ENCODE data around the gene MAP3K7CL. TPM values are rescaled to one million over a fixed set of nuclear protein-coding genes. Genes with fewer than 3 reads are reported as not detected.

MAP3K7CL gene
- total RNA-seq, 2 donors from 2014 or later: 1.7 to 15.5 TPM

DNA sequence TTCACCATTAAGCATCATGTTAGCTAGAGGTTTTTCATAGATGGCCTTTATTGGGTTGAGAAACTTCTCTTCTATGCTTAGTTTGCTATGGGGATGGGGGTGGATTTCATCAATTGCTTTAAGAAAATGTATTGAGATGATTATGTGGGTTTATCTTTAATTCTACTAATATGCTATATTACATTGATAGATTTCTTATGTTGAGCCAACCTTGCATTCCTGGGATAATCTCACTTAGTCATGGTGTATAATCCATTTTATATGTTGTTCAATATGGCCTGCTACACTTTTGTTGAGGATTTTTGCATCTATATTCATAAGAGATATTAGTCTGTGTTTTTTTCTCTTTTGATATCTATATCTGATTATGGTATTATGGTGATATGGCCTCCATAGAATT lies 70.7 kb downstream of the MAP3K7CL start:
- Histone ChIP-seq H3K9me3 (peaks cover 0 to 15% of the 10 kb centered on the region in 2 donors), H3K4me3 (no peak overlapping the region), H3K36me3 (no peaks in the 10 kb centered on the region), H3K4me1 (no peaks in the 10 kb centered on the region), H3K27me3 (no peaks in the 10 kb centered on the region), H3K27ac (no peak overlapping the region)
- TF ChIP-seq, protein P1, sequence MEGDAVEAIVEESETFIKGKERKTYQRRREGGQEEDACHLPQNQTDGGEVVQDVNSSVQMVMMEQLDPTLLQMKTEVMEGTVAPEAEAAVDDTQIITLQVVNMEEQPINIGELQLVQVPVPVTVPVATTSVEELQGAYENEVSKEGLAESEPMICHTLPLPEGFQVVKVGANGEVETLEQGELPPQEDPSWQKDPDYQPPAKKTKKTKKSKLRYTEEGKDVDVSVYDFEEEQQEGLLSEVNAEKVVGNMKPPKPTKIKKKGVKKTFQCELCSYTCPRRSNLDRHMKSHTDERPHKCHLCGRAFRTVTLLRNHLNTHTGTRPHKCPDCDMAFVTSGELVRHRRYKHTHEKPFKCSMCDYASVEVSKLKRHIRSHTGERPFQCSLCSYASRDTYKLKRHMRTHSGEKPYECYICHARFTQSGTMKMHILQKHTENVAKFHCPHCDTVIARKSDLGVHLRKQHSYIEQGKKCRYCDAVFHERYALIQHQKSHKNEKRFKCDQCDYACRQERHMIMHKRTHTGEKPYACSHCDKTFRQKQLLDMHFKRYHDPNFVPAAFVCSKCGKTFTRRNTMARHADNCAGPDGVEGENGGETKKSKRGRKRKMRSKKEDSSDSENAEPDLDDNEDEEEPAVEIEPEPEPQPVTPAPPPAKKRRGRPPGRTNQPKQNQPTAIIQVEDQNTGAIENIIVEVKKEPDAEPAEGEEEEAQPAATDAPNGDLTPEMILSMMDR (IDR thresholded peaks at IDR 0.05): no peak
- no peak for DNase-seq (ENCODE audit: low spot score)

DNA sequence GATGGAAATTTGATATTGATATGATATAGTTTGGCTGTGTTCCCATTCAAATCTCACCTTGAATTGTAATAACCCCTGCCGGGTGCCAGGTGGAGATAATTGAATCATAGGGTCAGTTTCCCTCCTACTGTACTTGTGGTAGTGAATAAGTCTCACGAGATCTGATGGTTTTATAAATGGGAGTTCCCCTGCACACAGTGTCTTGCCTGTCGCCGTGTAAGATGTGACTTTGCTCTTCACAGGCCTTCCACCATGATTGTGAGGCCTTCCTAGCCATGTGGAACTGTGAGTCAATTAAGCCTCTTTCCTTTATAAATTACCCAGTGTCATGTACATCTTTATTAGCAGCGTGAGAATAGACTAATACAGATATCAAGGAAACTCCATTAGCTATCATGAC lies 74.6 kb downstream of the MAP3K7CL start:
- Histone ChIP-seq H3K4me1 (peaks cover 0 to 12% of the 10 kb centered on the region in 2 donors), H3K27ac (no peak overlapping the region), H3K36me3 (no peaks in the 10 kb centered on the region), H3K27me3 (no peaks in the 10 kb centered on the region), H3K9me3 (peaks cover 0 to 15% of the 10 kb centered on the region in 2 donors), H3K4me3 (no peak overlapping the region)
- DNase-seq (ENCODE audit: low spot score): no peak
- TF ChIP-seq, protein P1 (IDR thresholded peaks at IDR 0.05): no peak

DNA sequence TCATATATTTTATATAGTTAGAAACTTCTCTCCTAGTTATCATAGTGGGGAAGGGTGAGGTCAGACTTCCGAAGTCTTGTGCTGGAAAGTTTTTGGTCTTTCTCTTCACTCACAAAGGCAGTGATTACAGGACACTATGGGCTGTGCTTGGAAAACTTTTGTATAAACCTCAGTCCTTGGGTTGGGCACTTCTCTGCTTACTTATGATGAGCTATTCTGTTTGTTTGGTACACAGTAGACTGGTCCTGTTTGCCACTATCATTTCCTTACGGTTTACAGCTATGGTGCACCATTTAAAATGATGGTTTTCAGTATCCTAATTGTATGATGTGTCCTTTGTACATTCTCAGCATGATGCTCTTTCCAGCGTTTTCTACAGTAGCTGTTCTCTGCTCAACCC lies 75.5 kb downstream of the MAP3K7CL start:
- peaks cover 0 to 12% of the 10 kb centered on the region in 2 donors for H3K4me1 ChIP-seq
- H3K9me3 ChIP-seq: peaks cover 0 to 13% of the 10 kb centered on the region in 2 donors
- TF ChIP-seq, protein P1 (IDR thresholded peaks at IDR 0.05): no peak
- no peaks in the 10 kb centered on the region for H3K27me3 ChIP-seq
- no peak overlapping the region for H3K4me3 ChIP-seq
- H3K27ac ChIP-seq: no peak overlapping the region
- H3K36me3 ChIP-seq: no peaks in the 10 kb centered on the region
- no peak for DNase-seq (ENCODE audit: low spot score)

DNA sequence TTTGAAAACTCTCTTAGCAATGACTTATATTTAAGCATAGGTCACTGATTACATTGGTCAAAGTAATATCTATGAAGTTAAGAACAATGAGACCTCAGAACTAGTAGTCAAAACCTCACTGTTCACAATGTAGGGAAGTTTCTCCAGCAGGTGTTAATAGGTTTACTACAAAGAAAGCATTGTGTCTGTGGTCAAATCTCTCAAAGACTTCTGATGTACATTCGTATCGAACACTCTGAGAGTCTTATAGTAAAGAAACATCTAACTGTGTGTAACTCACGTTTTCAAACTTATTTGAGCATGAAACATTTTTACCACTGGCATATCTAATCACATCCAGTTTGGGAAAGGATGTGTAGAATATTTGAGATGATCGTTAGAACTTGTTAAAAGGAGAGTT lies 76.0 kb downstream of the MAP3K7CL start:
- no peaks in the 10 kb centered on the region for H3K27me3 ChIP-seq
- H3K27ac ChIP-seq: no peak overlapping the region
- peaks cover 0 to 8% of the 10 kb centered on the region in 2 donors for H3K9me3 ChIP-seq
- no peak for DNase-seq (ENCODE audit: low spot score)
- peaks cover 0 to 12% of the 10 kb centered on the region in 2 donors for H3K4me1 ChIP-seq
- no peaks in the 10 kb centered on the region for H3K36me3 ChIP-seq
- TF ChIP-seq, protein P1 (IDR thresholded peaks at IDR 0.05): no peak
- no peak overlapping the region for H3K4me3 ChIP-seq

DNA sequence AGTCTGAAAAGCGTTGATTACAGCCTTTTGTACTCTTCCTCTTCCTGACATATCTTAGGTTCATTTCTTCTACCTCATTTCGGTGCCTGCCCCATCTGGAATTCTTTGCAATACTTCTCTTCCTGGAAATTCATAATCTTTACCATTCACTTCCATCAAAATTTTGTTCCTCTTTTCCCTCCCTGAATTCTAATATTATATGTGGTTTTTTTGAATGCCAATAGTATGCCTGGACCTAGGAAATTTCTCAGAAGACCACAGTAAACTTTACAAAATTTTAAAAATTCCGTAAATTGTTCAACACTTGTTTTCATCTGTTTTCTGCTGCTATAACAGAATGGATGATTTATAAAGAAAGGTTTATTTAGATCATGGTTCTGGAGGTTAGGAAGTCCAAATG lies 76.8 kb downstream of the MAP3K7CL start:
- Histone ChIP-seq H3K27me3 (no peaks in the 10 kb centered on the region), H3K4me3 (no peak overlapping the region), H3K36me3 (no peaks in the 10 kb centered on the region), H3K9me3 (peaks cover 0 to under 1% of the 10 kb centered on the region in 2 donors), H3K27ac (no peak overlapping the region), H3K4me1 (peaks cover 0 to 12% of the 10 kb centered on the region in 2 donors)
- DNase-seq (ENCODE audit: low spot score): no peak
- TF ChIP-seq, protein P1 (IDR thresholded peaks at IDR 0.05): no peak

DNA sequence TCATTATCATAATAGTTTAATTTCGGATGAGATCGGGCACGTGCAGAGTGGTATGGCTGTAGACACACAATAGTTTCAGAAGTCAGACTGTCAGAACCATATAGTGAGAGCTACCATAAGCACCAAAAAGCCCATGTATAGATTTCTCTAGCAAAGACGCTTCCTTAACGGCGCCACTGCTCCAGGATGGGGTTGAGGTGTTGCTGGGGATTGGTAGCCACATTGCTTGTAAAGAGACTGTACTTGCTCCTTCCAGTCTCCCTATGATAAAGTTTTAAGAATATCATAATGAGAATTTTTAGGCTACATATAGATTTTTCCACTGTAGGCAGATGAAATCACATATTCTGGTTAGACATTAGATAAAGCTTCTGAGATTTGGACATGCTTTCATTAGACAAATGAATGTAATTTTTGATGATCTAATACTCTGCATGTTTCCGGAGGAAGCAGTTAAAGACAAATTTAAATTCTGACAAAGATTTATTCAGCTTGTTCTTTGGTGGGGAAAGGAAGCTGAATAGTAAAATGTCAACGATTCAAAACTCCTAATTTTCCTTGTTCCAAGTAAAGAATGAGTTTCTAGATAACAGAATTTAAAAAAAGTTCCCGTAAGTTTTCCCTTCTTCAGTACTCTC lies 77.7 kb downstream of the MAP3K7CL start:
- Histone ChIP-seq H3K27me3 (no peaks in the 10 kb centered on the region), H3K4me1 (peaks cover 0 to 12% of the 10 kb centered on the region in 2 donors), H3K4me3 (no peak overlapping the region), H3K36me3 (no peaks in the 10 kb centered on the region), H3K27ac (peak overlapping the region in 1 of 2 donors; percentile 6), H3K9me3 (no peaks in the 10 kb centered on the region)
- TF ChIP-seq, protein P1 (IDR thresholded peaks at IDR 0.05): no peak
- DNase-seq (ENCODE audit: low spot score): no peak

Data from right atrium auricular region (tissue), 2 donors.